H1 (cell line): ENCODE data around the gene SPPL3. TPM values are rescaled to one million over a fixed set of nuclear protein-coding genes. Genes with fewer than 3 reads are reported as not detected.

ENCODE experiments used
- CTCF ChIA-PET: fragments of 300-600 bp; sonication (Branson Sonifier 250); formaldehyde crosslinking; loops from one replicate; lab custom pipeline; 2021; ENCODE audit not compliant: partially characterized antibody; lab: Charles Lee
- POLR2A ChIA-PET: fragments of 300-600 bp; sonication (Branson Sonifier 250); formaldehyde crosslinking; loops from one replicate; lab custom pipeline; 2021; ENCODE audit warnings: inconsistent platforms; ENCODE audit not compliant: partially characterized antibody; lab: Charles Lee
- DNase-seq, 2 experiments: peaks; one replicate each; pipeline versions ENCODE4 v3.0.0 to v3.0.0-alpha.2; 2010 to 2022; ENCODE audit warnings: low spot score in 2 of 2, low read depth in 1 of 2, mixed read lengths in 1 of 2
- FAIRE-seq: peaks from 2 replicates; lab custom pipeline; 2011; peaks lifted over from hg19 to GRCh38; lab: Jason Lieb, UNC
- H2AFZ ChIP-seq: 2 replicates; pipeline ENCODE4 v1.8.1; 2012; ENCODE audit warnings: low read length, inconsistent platforms
- H2AK5ac ChIP-seq: 2 replicates; pipeline ENCODE4 v1.6.1; 2013; ENCODE audit warnings: low read depth, low read length
- H2BK120ac ChIP-seq: replicated peaks from 2 replicates; pipeline ENCODE3; 2013; ENCODE audit warnings: low read depth, low read length, inconsistent platforms
- H2BK12ac ChIP-seq: 2 replicates; pipeline ENCODE4 v1.6.1; 2013; ENCODE audit warnings: low read depth, low read length
- H2BK15ac ChIP-seq: 2 replicates; pipeline ENCODE4 v1.6.1; 2013; ENCODE audit warnings: low read length
- H2BK20ac ChIP-seq: 2 replicates; pipeline ENCODE4 v1.6.1; 2013; ENCODE audit warnings: low read length
- H2BK5ac ChIP-seq: 2 replicates; pipeline ENCODE4 v1.6.1; 2013; ENCODE audit warnings: low read depth, low read length
- H3K14ac ChIP-seq: 2 replicates; pipeline ENCODE4 v1.6.1; 2013; ENCODE audit warnings: inconsistent platforms; ENCODE audit not compliant: insufficient read length
- H3K18ac ChIP-seq: 2 replicates; pipeline ENCODE4 v1.6.1; 2013; ENCODE audit warnings: low read length; ENCODE audit errors: extremely low read depth
- H3K23ac ChIP-seq: 2 replicates; pipeline ENCODE4 v1.6.1; 2013; ENCODE audit warnings: inconsistent platforms; ENCODE audit not compliant: insufficient read length
- H3K23me2 ChIP-seq: 2 replicates; pipeline ENCODE4 v1.6.1; 2013; ENCODE audit warnings: low read depth, low read length
- H3K27ac ChIP-seq: 2 replicates; pipeline ENCODE4 v1.6.1; 2011; ENCODE audit warnings: low read depth, low read length, inconsistent platforms
- H3K27me3 ChIP-seq, 4 experiments: replicated peaks in 1 of 4; 1 replicate in 1 of 4; 2 replicates in 3 of 4; pipeline versions ENCODE4 v1.6.1 to v1.8.1; 2011 to 2013; ENCODE audit warnings: low read length in 3 of 4, mild to moderate bottlenecking in 3 of 4, inconsistent platforms in 2 of 4, mixed read lengths in 2 of 4, moderate library complexity in 1 of 4; ENCODE audit not compliant: control insufficient read depth in 3 of 4, insufficient read depth in 3 of 4; ENCODE audit errors: extremely low read depth in 1 of 4
- H3K36me3 ChIP-seq, 4 experiments: 2 replicates each; pipeline versions ENCODE4 v1.6.1 to v1.8.1; 2011 to 2013; ENCODE audit warnings: mild to moderate bottlenecking in 4 of 4, low read length in 3 of 4, moderate library complexity in 2 of 4, control low read depth in 1 of 4, inconsistent platforms in 1 of 4; ENCODE audit not compliant: insufficient read depth in 4 of 4, control insufficient read depth in 2 of 4
- H3K4ac ChIP-seq: replicated peaks from 2 replicates; pipeline ENCODE3; 2013; ENCODE audit warnings: low read length, low read depth, mixed read lengths, inconsistent platforms; ENCODE audit not compliant: insufficient read length
- H3K4me1 ChIP-seq, 4 experiments: replicated peaks in 1 of 4; 1 replicate in 1 of 4; 2 replicates in 3 of 4; pipeline versions ENCODE4 v1.6.1 to v1.8.1; 2011 to 2013; ENCODE audit warnings: low read length in 3 of 4, inconsistent platforms in 2 of 4, mixed read lengths in 1 of 4; ENCODE audit not compliant: insufficient read depth in 4 of 4, control insufficient read depth in 3 of 4
- H3K4me2 ChIP-seq, 2 experiments: 2 replicates each; pipeline versions ENCODE4 v1.6.1 to v1.8.1; 2011 to 2013; ENCODE audit warnings: low read depth in 2 of 2, low read length in 2 of 2, control low read depth in 1 of 2, inconsistent platforms in 1 of 2, mild to moderate bottlenecking in 1 of 2; ENCODE audit not compliant: insufficient read depth in 1 of 2
- H3K4me3 ChIP-seq, 4 experiments: fragments of 200-600, 300-600 bp in 1 of 4; sonication (generic), shearing (Covaris generic), sonication (Bioruptor Twin) in 1 of 4; 2 replicates each; pipeline versions ENCODE4 v1.5.1 to v1.8.1; 2011 to 2016; ENCODE audit warnings: low read length in 4 of 4, low read depth in 3 of 4, control low read depth in 2 of 4, inconsistent platforms in 2 of 4, mild to moderate bottlenecking in 2 of 4, mixed read lengths in 1 of 4, moderate library complexity in 1 of 4; ENCODE audit not compliant: insufficient read depth in 2 of 4; ENCODE audit errors: extremely low read depth in 1 of 4
- H3K56ac ChIP-seq: replicated peaks from 2 replicates; pipeline ENCODE3; 2013; ENCODE audit warnings: low read depth, mild to moderate bottlenecking, mixed read lengths, low read length, inconsistent platforms; ENCODE audit not compliant: insufficient read length
- H3K79me1 ChIP-seq: 2 replicates; pipeline ENCODE4 v1.6.1; 2013; ENCODE audit warnings: low read depth, low read length, control low read depth
- H3K79me2 ChIP-seq, 2 experiments: 2 replicates each; pipeline versions ENCODE4 v1.6.1 to v1.8.1; 2012 to 2013; ENCODE audit warnings: low read length in 2 of 2, mild to moderate bottlenecking in 2 of 2, inconsistent platforms in 1 of 2; ENCODE audit not compliant: insufficient read depth in 2 of 2, control insufficient read depth in 1 of 2
- H3K9ac ChIP-seq, 4 experiments: replicated peaks in 1 of 4; 1 replicate in 1 of 4; 2 replicates in 3 of 4; pipeline versions ENCODE4 v1.6.1 to v1.8.1; 2011 to 2013; ENCODE audit warnings: low read depth in 3 of 4, low read length in 3 of 4, control low read depth in 2 of 4, mild to moderate bottlenecking in 2 of 4, moderate library complexity in 2 of 4, inconsistent platforms in 1 of 4; ENCODE audit errors: extremely low read depth in 1 of 4
- H3K9me3 ChIP-seq, 2 experiments: 2 replicates each; pipeline versions ENCODE4 v1.6.1 to v1.8.1; 2012 to 2013; ENCODE audit warnings: mild to moderate bottlenecking in 2 of 2, moderate library complexity in 2 of 2, control low read depth in 1 of 2, inconsistent platforms in 1 of 2, low read depth in 1 of 2, low read length in 1 of 2, mixed read lengths in 1 of 2; ENCODE audit not compliant: insufficient read depth in 2 of 2
- H4K20me1 ChIP-seq, 2 experiments: replicated peaks in 1 of 2; 2 replicates each; pipeline versions ENCODE3 to v1.8.1; 2011 to 2013; ENCODE audit warnings: inconsistent platforms in 2 of 2, low read length in 2 of 2, mild to moderate bottlenecking in 1 of 2; ENCODE audit not compliant: insufficient read depth in 2 of 2, control insufficient read depth in 1 of 2
- H4K5ac ChIP-seq: 2 replicates; pipeline ENCODE4 v1.6.1; 2013; ENCODE audit warnings: low read length, low read depth, mixed read lengths, inconsistent platforms; ENCODE audit not compliant: insufficient read length
- H4K8ac ChIP-seq: 2 replicates; pipeline ENCODE4 v1.8.0; 2013; ENCODE audit warnings: mild to moderate bottlenecking, moderate library complexity, low read length, inconsistent platforms; ENCODE audit not compliant: insufficient read depth; ENCODE audit errors: extremely low read depth
- H4K91ac ChIP-seq: replicated peaks from 2 replicates; pipeline ENCODE3; 2013; ENCODE audit warnings: low read length, mixed read lengths, inconsistent platforms; ENCODE audit not compliant: insufficient read length
- ATF2 ChIP-seq: IDR thresholded peaks from 2 replicates; pipeline ENCODE4 v1.6.1; 2012; ENCODE audit warnings: low read length, inconsistent platforms
- CHD1 ChIP-seq: IDR thresholded peaks from 2 replicates; pipeline ENCODE4 v1.6.1; 2012; ENCODE audit warnings: low read depth, low read length, improper control_type of control experiment
- EP300 ChIP-seq, 2 experiments: IDR thresholded peaks; 1 replicate in 1 of 2; 2 replicates in 1 of 2; pipeline ENCODE4 v1.6.1; 2011 to 2012; ENCODE audit warnings: low read depth in 2 of 2, low read length in 2 of 2, mild to moderate bottlenecking in 2 of 2, borderline replicate concordance in 1 of 2, inconsistent platforms in 1 of 2, moderate library complexity in 1 of 2
- KDM5A ChIP-seq: fragments of 200-600 bp; IDR thresholded peaks from 2 replicates; pipeline ENCODE4 v1.7.1; 2012; ENCODE audit warnings: mild to moderate bottlenecking, low read length, inconsistent platforms, mixed read lengths
- SUZ12 ChIP-seq: fragments of 200-600 bp; sonication (generic); IDR thresholded peaks from 2 replicates; pipeline ENCODE4 v1.6.1; 2012; ENCODE audit warnings: mild to moderate bottlenecking, inconsistent platforms, low read length, moderate library complexity, mixed read lengths
- WGBS, 2 experiments: shearing (Covaris generic) in 1 of 2; methylation state at CpG; one replicate each; pipeline versions ENCODE4 v1.1.6 to v1.1.7; 2013 to 2015; ENCODE audit warnings: low lambda C conversion rate in 2 of 2, mixed read lengths in 2 of 2, inconsistent platforms in 1 of 2, low coverage in 1 of 2, missing lambda C conversion rate in 1 of 2; ENCODE audit not compliant: insufficient replicate concordance in 2 of 2, insufficient coverage in 1 of 2, insufficient read length in 1 of 2; ENCODE audit errors: extremely low coverage in 1 of 2, missing lambda C conversion rate in 1 of 2; 5-methylcytosine and 5-hydroxymethylcytosine counted together
- polyA plus RNA-seq, 7 experiments: library from polyadenylated mRNA; depleted of rRNA in 3 of 7; stranded (reverse) in 5 of 7; unstranded in 2 of 7; fragments of >200 nt in 5 of 7; fragments of 200-250 nt in 2 of 7; gene quantifications; 1 replicate in 5 of 7; 2 replicates in 1 of 7; 4 replicates in 1 of 7; pipeline versions ENCODE4 v1.2.1 to v1.2.3, GENCODE V29; 2011 to 2013; ENCODE audit warnings: missing spikeins in 2 of 7, mixed read lengths in 2 of 7
- total RNA-seq: library from RNA; stranded (reverse); fragmentation: NEBNext Ultra II Directional; extraction: Animal tissue kit (Norgen Biotek cat#: 25700); gene quantifications from 2 replicates; pipeline ENCODE4 v1.2.1, GENCODE V29; 2021

SPPL3 gene
- total and polyA plus RNA-seq, 2 of the 8 experiments (the other 6 are each of a cell fraction or from before 2014, with no cell fraction given) = 27.3 to 48.4 TPM

- H3K18ac ChIP-seq = no peak overlapping the region
- TF ChIP-seq ATF2 (no peak), EP300 (IDR thresholded peaks at IDR 0.05; ENCODE audit: borderline replicate concordance in 1 of 2, low read depth in 2 of 2, low read length in 2 of 2) (no peak), KDM5A (no peak), SUZ12 (no peak), CHD1 (no peak)
- no peak overlapping the region for H2BK5ac ChIP-seq
- no peak overlapping the region for H2AK5ac ChIP-seq
- no peak overlapping the region for H3K4me3 ChIP-seq
- no peak for DNase-seq
- H3K27ac ChIP-seq = no peak overlapping the region
- no peaks in the 10 kb centered on the region for H3K23me2 ChIP-seq
- FAIRE-seq = no peak
- no peak overlapping the region for H3K56ac ChIP-seq
- H2BK20ac ChIP-seq = peak overlapping the region; percentile 97; the same call in 1 of the 2 replicates
- H2BK120ac ChIP-seq = peak overlapping the region; percentile 64
- no peak overlapping the region for H4K91ac ChIP-seq
- no peak overlapping the region for H3K23ac ChIP-seq
- H3K4ac ChIP-seq = no peak overlapping the region
- H3K14ac ChIP-seq = no peak overlapping the region
- no peak overlapping the region for H2AFZ ChIP-seq
- CTCF ChIA-PET = interaction anchor here (0.6 to 2.2 kb wide), 7 partner anchors 11 to 191 kb away, joined by 3 to 9 read pairs (median 3); no protein-coding TSS in a partner anchor
- H4K8ac ChIP-seq = no peak overlapping the region
- no peak overlapping the region for H2BK15ac ChIP-seq
- H3K4me1 ChIP-seq = peaks cover 0 to 18% (median 11%) of the 10 kb centered on the region in 4 experiments; a peak in 6 of 7 replicates
- H3K27me3 ChIP-seq = no peaks in the 10 kb centered on the region
- H3K79me1 ChIP-seq = no peaks in the 10 kb centered on the region
- peak overlapping the region; percentile 86; the same call in 1 of the 2 replicates for H2BK12ac ChIP-seq
- H3K4me2 ChIP-seq = no peak overlapping the region
- H3K79me2 ChIP-seq = no peaks in the 10 kb centered on the region
- H4K20me1 ChIP-seq = no peaks in the 10 kb centered on the region
- no peaks in the 10 kb centered on the region for H3K9me3 ChIP-seq
- no peak overlapping the region for H3K9ac ChIP-seq
- 90% methylated on average over 5 of the region's 5 CpGs; no CpG with 5 or more reads in 1 of the 2 experiments for WGBS, 2 experiments
- POLR2A ChIA-PET = interaction anchor here (0.6 kb wide), 1 partner anchor 179 kb away, joined by 3 read pairs; no protein-coding TSS in a partner anchor
- no peaks in the 10 kb centered on the region for H3K36me3 ChIP-seq
- no peak overlapping the region for H4K5ac ChIP-seq
Observed at GRCh38 chr12:120930032-120930431, 25.9 kb upstream of the SPPL3 start.
